ENCODE data around the gene ST8SIA4. TPM values are rescaled to one million over a fixed set of nuclear protein-coding genes. Genes with fewer than 3 reads are reported as not detected.

ST8SIA4 gene
- total RNA-seq, 1 experiment from 2014 or later: not detected

DNA sequence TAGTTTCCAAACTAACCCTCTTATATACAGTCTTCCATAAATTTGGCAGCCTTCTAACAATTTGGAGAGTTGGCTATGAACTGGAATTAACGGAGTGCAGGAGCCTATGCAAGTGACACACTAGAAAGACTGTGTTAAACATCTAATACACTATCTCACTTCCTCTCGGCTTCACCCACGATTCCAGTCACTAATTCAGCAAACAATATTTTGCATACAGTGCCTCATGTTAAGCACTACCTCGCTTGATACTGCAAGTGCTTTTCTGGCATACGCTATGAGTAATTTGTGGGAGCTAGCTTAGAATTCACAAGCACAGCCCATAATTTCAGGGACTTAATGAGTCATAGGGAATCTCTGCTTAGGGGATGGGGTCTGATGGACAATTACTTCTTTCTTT, 102.5 kb downstream of the ST8SIA4 start:
- Histone ChIP-seq H3K9ac (ENCODE audit: low read length) (no peak overlapping the region), H2AFZ (ENCODE audit: low read depth, low read length, poor library complexity, severe bottlenecking) (no peak overlapping the region), H3K9me3 (ENCODE audit: control insufficient read depth in 1 of 2, insufficient read depth in 1 of 2, low read depth in 1 of 2, low read length in 2 of 2) (no peaks in the 10 kb centered on the region), H3K27me3 (ENCODE audit: insufficient read depth, low read length) (no peaks in the 10 kb centered on the region), H3K4me1 (ENCODE audit: control insufficient read depth in 1 of 2, insufficient read depth in 2 of 2, low read length in 2 of 2) (no peaks in the 10 kb centered on the region), H3K36me3 (ENCODE audit: control insufficient read depth in 1 of 2, insufficient read depth in 2 of 2, low read length in 2 of 2) (no peaks in the 10 kb centered on the region), H3K4me2 (ENCODE audit: low read length) (no peak overlapping the region), H3K27ac (ENCODE audit: low read depth, low read length) (no peak overlapping the region), H4K20me1 (ENCODE audit: insufficient read depth) (no peaks in the 10 kb centered on the region), H3K4me3 (replicated peaks in 1 of 2; ENCODE audit: low read depth in 1 of 2, low read length in 2 of 2) (no peak overlapping the region), H3K79me2 (ENCODE audit: insufficient read depth, low read length) (no peaks in the 10 kb centered on the region), H3K9me2 (ENCODE audit: insufficient read depth) (no peaks in the 10 kb centered on the region)
- intact Hi-C loops (cut with micrococcal nuclease): no loop called here
- TF ChIP-seq TCF7L2 (IDR thresholded peaks at IDR 0.05; ENCODE audit: borderline replicate concordance, extremely low read depth, insufficient read depth, insufficient read length): no peak
- no peak for TF ChIP-seq SIN3A (IDR thresholded peaks at IDR 0.05; ENCODE audit: low read depth)
- TF ChIP-seq, protein P1, sequence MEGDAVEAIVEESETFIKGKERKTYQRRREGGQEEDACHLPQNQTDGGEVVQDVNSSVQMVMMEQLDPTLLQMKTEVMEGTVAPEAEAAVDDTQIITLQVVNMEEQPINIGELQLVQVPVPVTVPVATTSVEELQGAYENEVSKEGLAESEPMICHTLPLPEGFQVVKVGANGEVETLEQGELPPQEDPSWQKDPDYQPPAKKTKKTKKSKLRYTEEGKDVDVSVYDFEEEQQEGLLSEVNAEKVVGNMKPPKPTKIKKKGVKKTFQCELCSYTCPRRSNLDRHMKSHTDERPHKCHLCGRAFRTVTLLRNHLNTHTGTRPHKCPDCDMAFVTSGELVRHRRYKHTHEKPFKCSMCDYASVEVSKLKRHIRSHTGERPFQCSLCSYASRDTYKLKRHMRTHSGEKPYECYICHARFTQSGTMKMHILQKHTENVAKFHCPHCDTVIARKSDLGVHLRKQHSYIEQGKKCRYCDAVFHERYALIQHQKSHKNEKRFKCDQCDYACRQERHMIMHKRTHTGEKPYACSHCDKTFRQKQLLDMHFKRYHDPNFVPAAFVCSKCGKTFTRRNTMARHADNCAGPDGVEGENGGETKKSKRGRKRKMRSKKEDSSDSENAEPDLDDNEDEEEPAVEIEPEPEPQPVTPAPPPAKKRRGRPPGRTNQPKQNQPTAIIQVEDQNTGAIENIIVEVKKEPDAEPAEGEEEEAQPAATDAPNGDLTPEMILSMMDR (IDR thresholded peaks at IDR 0.05 in 2 of 3, conservative IDR thresholded peaks at IDR 0.05 in 1 of 3; ENCODE audit: borderline replicate concordance in 1 of 3, insufficient read depth in 1 of 3, low read depth in 2 of 3, low read length in 2 of 3): no peak
- TF ChIP-seq EZH2 (IDR thresholded peaks at IDR 0.05): no peak
- no peak for TF ChIP-seq FOSL1 (IDR thresholded peaks at IDR 0.05; ENCODE audit: low read depth)
- no peak for TF ChIP-seq JUND (IDR thresholded peaks at IDR 0.05)
- TF ChIP-seq SRF (IDR thresholded peaks at IDR 0.05; ENCODE audit: low read depth): no peak
- TF ChIP-seq RAD21 (IDR thresholded peaks at IDR 0.05; ENCODE audit: low read depth): no peak
- no peak for TF ChIP-seq SP1 (IDR thresholded peaks at IDR 0.05; ENCODE audit: low read depth)
- TF ChIP-seq, protein P2, sequence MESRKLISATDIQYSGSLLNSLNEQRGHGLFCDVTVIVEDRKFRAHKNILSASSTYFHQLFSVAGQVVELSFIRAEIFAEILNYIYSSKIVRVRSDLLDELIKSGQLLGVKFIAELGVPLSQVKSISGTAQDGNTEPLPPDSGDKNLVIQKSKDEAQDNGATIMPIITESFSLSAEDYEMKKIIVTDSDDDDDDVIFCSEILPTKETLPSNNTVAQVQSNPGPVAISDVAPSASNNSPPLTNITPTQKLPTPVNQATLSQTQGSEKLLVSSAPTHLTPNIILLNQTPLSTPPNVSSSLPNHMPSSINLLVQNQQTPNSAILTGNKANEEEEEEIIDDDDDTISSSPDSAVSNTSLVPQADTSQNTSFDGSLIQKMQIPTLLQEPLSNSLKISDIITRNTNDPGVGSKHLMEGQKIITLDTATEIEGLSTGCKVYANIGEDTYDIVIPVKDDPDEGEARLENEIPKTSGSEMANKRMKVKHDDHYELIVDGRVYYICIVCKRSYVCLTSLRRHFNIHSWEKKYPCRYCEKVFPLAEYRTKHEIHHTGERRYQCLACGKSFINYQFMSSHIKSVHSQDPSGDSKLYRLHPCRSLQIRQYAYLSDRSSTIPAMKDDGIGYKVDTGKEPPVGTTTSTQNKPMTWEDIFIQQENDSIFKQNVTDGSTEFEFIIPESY (IDR thresholded peaks at IDR 0.05; ENCODE audit: extremely low read depth, insufficient replicate concordance, low read length): no peak
- ChIA-PET RAD21 (ENCODE audit: low non-redundant PET in 1 of 2, low total read pairs in 2 of 2, uncharacterized antibody in 2 of 2, unreplicated experiment in 2 of 2) (no interaction called here), POLR2A (no interaction called here), CTCF (no interaction called here)
- no peak for DNase-seq (ENCODE audit: low read depth, low spot score)
- no peak for ATAC-seq
- no TSS peak for BruUV-seq (replicated peaks)
